ENCODE results near the gene DNASE1L1.
A peak's percentile ranks its signal among the peaks of the same experiment; 100 is the strongest.

The DNASE1L1 gene

GRCh38 chrX:154436374-154436982 is 27.4 kb upstream of the DNASE1L1 start:
- DNase-seq (ENCODE audit: low spot score), result no peak

- no peak for DNase-seq (ENCODE audit: low spot score)
Measured at GRCh38 chrX:154435171-154435733, 26.2 kb upstream of the DNASE1L1 start.

GRCh38 chrX:154434394-154435168 is 25.5 kb upstream of the DNASE1L1 start:
- DNase-seq (ENCODE audit: low spot score), result no peak

- DNase-seq (ENCODE audit: low spot score), result no peak
Measured at GRCh38 chrX:154433605-154434004, 24.6 kb upstream of the DNASE1L1 start.

- no peak for DNase-seq (ENCODE audit: low spot score)
Measured at GRCh38 chrX:154432210-154432609, 23.2 kb upstream of the DNASE1L1 start.

DNA sequence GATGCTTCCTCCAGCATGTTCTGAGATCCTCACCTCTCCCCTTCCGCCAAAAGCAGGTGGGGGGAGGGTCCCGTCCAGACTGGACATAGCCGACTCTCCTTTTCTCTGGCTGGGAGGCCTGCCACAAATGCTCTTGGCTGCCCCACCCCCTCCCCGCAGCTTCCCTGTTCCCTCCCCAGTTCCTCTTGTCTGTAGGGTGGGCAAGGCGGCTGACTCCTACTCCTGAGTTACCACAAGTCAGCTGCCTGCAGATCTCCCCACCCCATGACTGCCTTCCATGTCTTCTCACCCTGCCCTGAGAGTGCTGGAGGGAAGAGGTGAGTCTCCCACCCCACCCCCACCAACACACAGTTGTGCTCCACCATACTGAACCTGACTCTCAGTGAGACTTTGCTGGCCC is 22.3 kb upstream of the DNASE1L1 start:
- DNase-seq (ENCODE audit: low spot score), result no peak

DNA sequence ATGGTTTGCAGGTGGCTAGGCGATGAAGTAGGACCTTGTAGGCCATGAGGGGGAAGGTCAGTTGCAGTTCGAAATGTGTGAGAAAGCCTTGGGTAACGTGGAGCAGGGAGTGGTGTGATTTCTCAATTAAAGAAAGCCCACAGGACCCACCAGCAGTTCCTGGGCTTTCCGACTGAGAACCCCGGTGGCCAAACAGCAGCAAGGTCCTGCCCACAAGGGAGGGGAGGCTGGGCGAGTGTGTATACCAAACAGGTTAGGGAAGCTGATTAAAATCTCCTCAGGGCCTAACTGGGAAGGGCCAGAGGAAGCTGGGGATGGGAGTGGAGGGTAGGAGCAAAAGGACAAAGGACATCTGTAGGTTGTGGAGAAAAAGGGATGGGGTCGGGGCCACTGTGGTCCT is 21.9 kb upstream of the DNASE1L1 start:
- no peak for DNase-seq (ENCODE audit: low spot score)

DNA sequence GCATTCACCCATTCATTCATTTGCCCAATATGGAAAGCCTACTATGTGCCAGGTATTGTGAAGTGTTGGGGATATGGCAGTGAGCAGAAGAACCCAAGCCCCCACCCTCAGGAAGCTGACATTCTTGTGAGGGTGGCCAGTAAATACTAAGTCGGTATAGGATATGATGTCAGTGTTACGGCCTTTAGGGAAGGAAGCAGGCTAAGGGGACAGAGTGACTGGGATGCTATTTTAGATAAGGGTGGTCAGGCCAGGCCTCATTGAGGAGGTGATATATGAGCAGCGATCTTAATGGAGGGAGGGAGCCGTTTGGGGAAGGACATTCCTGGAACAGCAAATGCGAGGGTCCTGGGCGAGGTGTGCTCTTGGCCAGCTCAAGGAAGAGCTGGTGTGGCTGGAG is 21.4 kb upstream of the DNASE1L1 start:
- DNase-seq (ENCODE audit: low spot score), result no peak

DNA sequence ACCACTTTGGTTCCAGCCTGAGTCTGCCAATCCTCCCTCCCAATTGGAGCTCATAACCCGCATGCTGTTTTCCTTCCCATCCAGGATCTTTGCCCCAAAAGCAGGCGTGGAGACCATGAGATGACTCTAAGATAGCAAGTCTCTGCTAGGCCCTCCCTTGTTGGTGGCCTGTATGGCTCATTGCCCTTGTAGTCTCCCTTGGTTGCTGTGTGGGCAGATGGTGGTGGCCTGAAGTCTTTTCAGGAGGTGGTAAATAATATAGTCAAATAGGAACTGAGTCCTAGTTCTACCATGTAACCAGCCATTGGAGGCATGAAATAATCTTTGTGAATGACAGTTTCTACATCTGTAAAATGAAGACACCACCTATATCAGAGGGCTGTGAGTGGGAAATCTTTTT is 20.7 kb upstream of the DNASE1L1 start:
- DNase-seq (ENCODE audit: low spot score), result no peak

GRCh38 chrX:154428176-154429171 is 19.4 kb upstream of the DNASE1L1 start, which contains the start of gene ATP6AP1:
ATP6AP1 (plus strand) TSS chrX:154428677; CDS start chrX:154428693, 16 bp downstream.
- peak; percentile 88 for DNase-seq (ENCODE audit: low spot score)

DNA sequence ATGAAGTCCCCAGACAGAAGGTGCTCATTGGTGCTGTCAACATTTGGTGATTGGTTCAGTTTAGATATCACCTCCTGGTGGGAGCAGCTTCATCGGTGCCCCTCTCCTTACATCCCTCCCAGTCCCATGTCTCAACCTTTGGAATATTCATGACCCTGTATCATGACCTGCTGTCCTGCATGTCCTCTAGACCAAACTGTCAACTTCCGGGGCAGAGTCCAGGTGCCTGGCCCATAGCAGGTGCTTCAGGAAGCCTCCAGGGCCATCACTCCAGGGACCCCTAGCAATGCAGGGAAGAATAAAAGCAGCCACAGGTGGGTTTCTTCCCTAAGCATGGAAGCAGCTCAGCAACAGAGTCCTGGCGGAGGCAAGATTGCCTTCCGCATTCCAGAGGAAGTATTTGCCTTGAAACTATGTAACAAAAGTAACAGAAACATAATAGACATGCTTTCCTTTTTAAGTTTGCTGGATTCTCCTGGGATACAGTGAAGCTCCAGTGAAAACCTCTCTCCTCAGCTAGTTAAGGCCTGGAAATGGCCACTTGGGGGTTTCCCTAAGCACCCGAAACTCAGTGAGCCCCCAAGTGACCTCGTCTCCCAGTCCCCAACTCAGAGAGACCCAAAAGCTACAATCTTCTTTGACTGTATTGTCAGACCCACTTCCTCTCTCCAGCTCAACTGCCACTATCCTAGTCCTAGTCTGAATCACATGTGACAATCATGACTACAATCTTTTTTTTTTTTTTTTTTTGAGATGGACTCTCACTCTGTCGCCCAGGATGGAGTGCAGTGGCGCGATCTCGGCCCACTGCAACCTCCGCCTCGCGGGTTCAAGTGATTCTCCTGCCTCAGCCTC is 18.1 kb upstream of the DNASE1L1 start:
- DNase-seq (ENCODE audit: low spot score), result no peak

- no peak for DNase-seq (ENCODE audit: low spot score)
Measured at GRCh38 chrX:154420402-154420756, 11.3 kb upstream of the DNASE1L1 start.

DNA sequence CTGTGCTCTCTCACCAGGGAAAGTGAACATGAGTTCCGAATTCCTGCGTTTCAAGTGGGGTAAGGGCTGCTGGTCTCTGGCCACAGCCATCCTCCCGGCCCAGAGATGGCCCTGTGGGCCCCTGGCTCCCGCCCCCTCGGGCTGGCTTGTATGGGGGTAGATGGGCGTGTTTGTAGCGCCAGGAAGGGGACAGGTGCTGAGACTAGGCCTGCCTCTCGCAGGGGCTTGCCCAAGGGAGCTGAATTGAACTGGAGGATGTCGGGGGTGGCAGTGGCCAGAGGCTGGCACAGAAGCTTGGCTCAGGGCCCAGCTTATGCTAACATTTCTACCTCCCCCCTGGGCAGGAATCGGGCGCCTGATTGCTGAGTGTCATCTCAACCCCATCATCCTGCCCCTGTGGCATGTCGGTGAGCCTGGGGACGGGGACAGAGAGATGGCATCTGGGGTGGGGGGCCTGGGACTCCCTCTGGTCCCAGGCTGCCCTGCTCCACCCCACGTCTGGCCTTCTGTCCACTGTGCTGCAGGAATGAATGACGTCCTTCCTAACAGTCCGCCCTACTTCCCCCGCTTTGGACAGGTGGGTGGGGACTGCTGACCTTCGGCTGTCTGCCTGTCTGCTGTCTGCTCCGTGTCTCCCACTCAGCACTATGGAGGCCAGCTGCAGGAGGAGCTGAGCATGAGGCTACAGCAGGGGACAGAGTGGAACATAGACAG is 10.8 kb upstream of the DNASE1L1 start:
- DNase-seq (ENCODE audit: low spot score), result no peak

- DNase-seq (ENCODE audit: low spot score), result no peak
Measured at GRCh38 chrX:154419189-154419588, 10.1 kb upstream of the DNASE1L1 start.

DNA sequence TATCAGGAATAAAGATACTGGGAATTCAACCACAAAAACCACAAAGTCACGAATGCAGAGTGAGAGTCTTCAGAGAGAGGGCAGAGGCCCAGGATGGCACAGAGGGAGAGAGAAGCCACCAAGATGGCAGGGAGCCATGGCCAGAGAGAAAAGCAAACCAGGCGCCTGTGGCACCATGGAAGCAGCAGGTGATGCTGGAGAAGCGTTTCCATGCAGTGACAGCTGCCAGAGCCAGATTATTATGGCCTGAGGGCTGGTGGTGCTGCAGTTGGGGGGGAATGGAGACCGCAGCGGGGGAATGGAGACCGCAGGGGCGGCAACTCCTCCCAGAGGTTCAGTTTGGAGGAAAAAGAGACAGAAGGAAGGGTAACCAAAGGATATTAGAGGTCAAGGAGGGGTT is 8.1 kb upstream of the DNASE1L1 start:
- DNase-seq (ENCODE audit: low spot score), result no peak

- DNase-seq (ENCODE audit: low spot score), result no peak
Measured at GRCh38 chrX:154413142-154413541, 4.1 kb upstream of the DNASE1L1 start.

DNA sequence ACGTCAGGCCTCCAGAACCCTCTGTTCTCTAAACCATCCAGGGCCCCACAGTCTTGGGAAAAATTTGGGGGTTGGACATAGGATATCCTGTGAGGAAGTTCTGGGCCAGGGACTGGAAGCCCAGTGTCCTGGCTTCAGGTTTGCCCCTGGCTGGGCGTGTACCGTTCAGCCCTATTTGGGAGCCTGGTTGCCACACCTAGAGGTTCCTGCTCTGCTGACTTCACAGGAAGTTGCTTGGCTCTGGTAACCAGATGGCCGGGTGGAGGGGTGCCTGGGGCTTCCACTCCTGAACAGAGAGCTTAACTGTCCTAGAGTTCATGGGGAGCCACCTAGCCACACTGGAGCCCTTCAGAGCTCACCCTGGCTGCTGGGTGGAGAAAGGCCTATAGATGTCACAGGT is 3.4 kb upstream of the DNASE1L1 start:
- DNase-seq (ENCODE audit: low spot score), result no peak

DNA sequence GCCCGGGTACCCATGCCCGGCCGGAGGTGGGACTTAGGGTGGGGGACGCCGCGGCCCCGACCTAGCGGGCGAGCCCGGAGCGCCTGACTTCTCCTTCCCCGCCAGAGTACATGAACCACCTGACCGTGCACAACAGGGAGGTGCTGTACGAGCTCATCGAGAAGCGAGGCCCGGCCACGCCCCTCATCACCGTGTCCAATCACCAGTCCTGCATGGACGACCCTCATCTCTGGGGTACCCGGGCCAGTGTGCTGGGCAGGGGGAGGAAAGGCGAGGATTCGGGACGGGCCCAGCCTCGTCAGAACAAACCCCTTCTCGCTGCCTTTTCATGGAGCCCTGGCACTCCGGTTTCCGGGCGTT is 2.9 kb upstream of the DNASE1L1 start:
- DNase-seq (ENCODE audit: low spot score), result no peak

DNA sequence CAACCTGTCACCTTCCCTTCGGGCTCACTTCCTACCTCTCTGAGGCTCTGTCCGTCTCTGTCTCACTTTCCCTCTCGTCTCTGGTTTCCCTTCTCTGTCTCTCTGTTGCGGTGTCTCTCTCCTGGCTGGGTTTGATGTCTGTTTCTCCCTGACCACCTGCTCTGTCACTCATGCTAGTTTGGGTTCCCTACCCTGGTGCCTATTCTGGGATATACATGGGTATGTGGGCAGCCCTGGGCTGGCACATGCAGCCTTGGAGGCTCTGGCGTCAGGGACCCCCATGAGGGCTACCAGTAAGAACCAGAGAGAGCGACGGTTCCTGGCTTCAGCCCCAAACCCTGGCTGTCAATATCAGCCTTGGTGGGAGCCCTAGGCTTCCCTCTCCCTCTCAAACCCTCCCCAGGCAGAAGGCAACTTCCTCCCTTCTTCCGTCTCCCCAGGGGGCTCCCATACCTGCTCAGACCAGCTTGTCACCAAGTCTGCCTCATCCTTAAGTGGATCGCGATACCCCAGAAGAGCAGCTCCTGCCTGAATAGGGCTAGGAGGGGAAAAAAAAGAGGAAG is 314 bp downstream of the DNASE1L1 start:
- DNase-seq (ENCODE audit: low spot score), result no peak

DNA sequence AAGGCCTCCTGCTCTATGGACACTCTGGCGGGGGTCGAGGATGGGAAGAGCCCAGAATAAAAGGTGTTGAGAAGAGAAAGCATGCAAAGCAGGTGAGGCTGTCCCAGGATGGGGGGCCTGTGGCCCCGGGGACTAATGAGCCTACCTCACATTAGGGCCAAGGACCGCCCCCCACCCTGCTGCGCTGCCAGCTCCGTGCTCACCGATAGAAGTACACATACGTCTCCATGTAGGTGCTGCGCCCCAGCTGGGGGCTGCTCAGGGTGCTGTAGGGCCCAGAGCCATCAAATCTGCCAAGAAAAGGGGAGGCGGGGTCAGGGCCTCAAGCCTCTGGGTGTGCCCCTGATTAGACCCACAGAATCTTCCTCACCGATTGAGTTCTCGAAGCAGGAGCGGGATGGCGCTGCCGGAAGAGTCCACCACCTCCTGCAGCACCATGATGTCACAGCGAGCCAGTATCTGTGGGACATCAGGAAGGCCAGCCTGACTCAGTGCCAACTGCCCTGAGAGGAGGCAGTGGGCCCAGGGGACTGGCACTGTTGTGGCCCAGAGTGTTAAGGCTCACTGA is 4.3 kb downstream of the DNASE1L1 start:
- no peak for DNase-seq (ENCODE audit: low spot score)
